ENCODE measurements around the gene TTC7B.

DNA sequence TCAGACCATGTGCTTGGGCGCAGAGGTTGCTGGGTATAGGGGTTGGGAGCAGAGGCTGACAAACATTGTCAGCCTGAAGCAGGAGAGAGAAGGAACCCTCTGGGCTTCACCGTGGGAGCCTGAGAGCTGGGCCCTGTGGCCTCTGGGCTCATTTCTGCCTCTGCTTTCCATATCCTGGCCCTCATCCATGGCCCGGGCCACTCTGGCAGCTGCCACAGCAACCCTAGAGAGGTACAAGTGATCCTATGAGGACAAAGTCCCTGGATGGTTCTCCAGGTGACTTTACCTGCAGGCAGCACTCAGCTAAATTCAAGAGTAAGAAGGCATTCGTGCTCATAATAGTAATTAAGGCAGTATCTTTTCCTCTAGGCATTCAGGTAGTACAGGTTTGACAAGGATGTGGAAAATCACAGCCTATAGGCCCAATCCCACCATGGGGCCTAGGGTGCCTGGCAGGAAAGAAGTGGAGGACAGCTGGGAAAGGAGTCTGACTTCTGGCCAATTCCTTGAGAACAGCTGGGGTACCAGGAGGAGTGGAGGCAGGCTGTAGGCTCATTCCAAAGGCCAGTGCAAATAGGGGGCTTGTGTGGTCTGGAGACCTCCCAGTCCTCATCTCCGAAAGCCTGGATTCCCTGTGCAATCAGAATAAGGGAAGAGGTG is 3.6 kb upstream of the TTC7B start:
- TF ChIP-seq, protein P1, sequence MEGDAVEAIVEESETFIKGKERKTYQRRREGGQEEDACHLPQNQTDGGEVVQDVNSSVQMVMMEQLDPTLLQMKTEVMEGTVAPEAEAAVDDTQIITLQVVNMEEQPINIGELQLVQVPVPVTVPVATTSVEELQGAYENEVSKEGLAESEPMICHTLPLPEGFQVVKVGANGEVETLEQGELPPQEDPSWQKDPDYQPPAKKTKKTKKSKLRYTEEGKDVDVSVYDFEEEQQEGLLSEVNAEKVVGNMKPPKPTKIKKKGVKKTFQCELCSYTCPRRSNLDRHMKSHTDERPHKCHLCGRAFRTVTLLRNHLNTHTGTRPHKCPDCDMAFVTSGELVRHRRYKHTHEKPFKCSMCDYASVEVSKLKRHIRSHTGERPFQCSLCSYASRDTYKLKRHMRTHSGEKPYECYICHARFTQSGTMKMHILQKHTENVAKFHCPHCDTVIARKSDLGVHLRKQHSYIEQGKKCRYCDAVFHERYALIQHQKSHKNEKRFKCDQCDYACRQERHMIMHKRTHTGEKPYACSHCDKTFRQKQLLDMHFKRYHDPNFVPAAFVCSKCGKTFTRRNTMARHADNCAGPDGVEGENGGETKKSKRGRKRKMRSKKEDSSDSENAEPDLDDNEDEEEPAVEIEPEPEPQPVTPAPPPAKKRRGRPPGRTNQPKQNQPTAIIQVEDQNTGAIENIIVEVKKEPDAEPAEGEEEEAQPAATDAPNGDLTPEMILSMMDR (optimal IDR thresholded peaks at IDR 0.05 in 1 of 3, IDR thresholded peaks at IDR 0.05 in 1 of 3, conservative IDR thresholded peaks at IDR 0.05 in 1 of 3; ENCODE audit: extremely low read depth in 1 of 3, insufficient read depth in 2 of 3, low read length in 3 of 3) = no peak
- no peak for TF ChIP-seq EZH2 (IDR thresholded peaks at IDR 0.05; ENCODE audit: low read length)

All from keratinocyte (primary cell).